ENCODE data around the gene IKZF3.

The IKZF3 gene

DNA sequence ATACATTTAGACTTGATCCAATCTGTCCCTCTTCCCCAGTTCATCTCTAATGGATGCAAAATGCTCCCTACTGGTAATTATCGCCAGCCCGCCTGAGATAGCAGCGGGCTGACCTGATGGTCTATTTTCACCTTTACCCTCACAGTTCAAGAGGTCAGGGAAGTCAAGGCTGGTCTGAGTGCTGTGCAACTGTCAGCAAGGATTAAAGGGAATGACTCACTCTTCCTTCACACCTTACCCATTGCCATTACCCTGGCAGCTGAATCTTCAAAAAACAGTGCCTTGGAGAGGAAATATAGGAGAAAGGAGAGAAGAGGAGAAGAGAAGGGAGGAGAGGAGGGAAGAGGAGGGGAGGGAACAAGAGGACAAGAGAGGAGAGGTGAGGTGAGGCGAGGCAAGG, 90.1 kb downstream of the IKZF3 start:
- H3K4me3 ChIP-seq (ENCODE audit: low read depth, low read length): no peak overlapping the region
- DNase-seq: no peak

GRCh38 chr17:39772987-39773934, 90.9 kb downstream of the IKZF3 start:
- H3K9me3 ChIP-seq (ENCODE audit: severe bottlenecking): no peaks in the 10 kb centered on the region
- no peak for TF ChIP-seq CTCF (IDR thresholded peaks at IDR 0.05; ENCODE audit: low read depth, low read length)
- no peak overlapping the region for H3K27ac ChIP-seq
- no peaks in the 10 kb centered on the region for H3K36me3 ChIP-seq
- no peak for DNase-seq
- no peaks in the 10 kb centered on the region for H3K27me3 ChIP-seq (ENCODE audit: insufficient read depth, low read depth, severe bottlenecking)
- H3K4me3 ChIP-seq (ENCODE audit: low read depth, low read length): no peak overlapping the region

More for the DNA sequence above, 90.1 kb downstream of the IKZF3 start:
- Histone ChIP-seq H3K27me3 (ENCODE audit: insufficient read depth, low read depth, severe bottlenecking) (no peaks in the 10 kb centered on the region), H3K9me3 (ENCODE audit: severe bottlenecking) (no peaks in the 10 kb centered on the region), H3K36me3 (no peaks in the 10 kb centered on the region), H3K27ac (no peak overlapping the region)
- TF ChIP-seq CTCF (IDR thresholded peaks at IDR 0.05; ENCODE audit: low read depth, low read length): no peak

DNA sequence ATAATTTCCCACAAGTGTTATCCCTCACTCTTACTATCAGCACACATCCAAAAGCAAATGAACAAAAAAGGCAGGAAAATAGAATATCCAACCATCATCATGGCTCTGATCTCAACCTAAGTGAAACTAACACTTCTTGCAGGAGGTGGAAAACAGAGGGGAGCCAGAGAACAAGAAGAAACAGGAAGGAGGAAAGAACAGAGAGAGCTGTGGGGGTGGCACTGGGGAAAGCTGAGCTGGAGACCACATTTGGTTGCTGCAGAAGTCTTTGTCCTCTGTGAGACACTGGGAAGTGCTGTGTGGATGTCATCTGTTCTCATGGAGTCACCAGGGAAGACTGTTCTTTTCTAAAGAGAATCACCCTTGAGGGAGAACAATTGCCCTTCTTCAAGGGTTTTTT, 91.7 kb downstream of the IKZF3 start:
- no peak for DNase-seq
- no peaks in the 10 kb centered on the region for H3K36me3 ChIP-seq

GRCh38 chr17:39769974-39770587, 94.0 kb downstream of the IKZF3 start:
- TF ChIP-seq CTCF (IDR thresholded peaks at IDR 0.05; ENCODE audit: low read depth, low read length): no peak
- no peak overlapping the region for H3K27ac ChIP-seq
- H3K4me3 ChIP-seq (ENCODE audit: low read depth, low read length): no peak overlapping the region
- peaks cover 3% of the 10 kb centered on the region for H3K9me3 ChIP-seq (ENCODE audit: severe bottlenecking)
- no peaks in the 10 kb centered on the region for H3K27me3 ChIP-seq (ENCODE audit: insufficient read depth, low read depth, severe bottlenecking)
- H3K36me3 ChIP-seq: no peaks in the 10 kb centered on the region
- no peak for DNase-seq

More for the DNA sequence above, 91.7 kb downstream of the IKZF3 start:
- no peaks in the 10 kb centered on the region for H3K9me3 ChIP-seq (ENCODE audit: severe bottlenecking)
- H3K4me3 ChIP-seq (ENCODE audit: low read depth, low read length): no peak overlapping the region
- TF ChIP-seq CTCF (IDR thresholded peaks at IDR 0.05; ENCODE audit: low read depth, low read length): no peak
- no peak overlapping the region for H3K27ac ChIP-seq
- H3K27me3 ChIP-seq (ENCODE audit: insufficient read depth, low read depth, severe bottlenecking): no peaks in the 10 kb centered on the region

- no peak for DNase-seq
Observed at GRCh38 chr17:39767147-39767546, 97.0 kb downstream of the IKZF3 start.

More at GRCh38 chr17:39767147-39767546, 97.0 kb downstream of the IKZF3 start:
- no peaks in the 10 kb centered on the region for H3K36me3 ChIP-seq
- no peak overlapping the region for H3K4me3 ChIP-seq (ENCODE audit: low read depth, low read length)
- no peaks in the 10 kb centered on the region for H3K27me3 ChIP-seq (ENCODE audit: insufficient read depth, low read depth, severe bottlenecking)
- peaks cover 3% of the 10 kb centered on the region for H3K9me3 ChIP-seq (ENCODE audit: severe bottlenecking)
- TF ChIP-seq CTCF (IDR thresholded peaks at IDR 0.05; ENCODE audit: low read depth, low read length): no peak
- H3K27ac ChIP-seq: no peak overlapping the region
